ENCODE data around the gene MYH14. TPM values are rescaled to one million over a fixed set of nuclear protein-coding genes. Genes with fewer than 3 reads are reported as not detected.

The MYH14 gene
- polyA plus RNA-seq, 1 donor, result 53.2 TPM

DNA sequence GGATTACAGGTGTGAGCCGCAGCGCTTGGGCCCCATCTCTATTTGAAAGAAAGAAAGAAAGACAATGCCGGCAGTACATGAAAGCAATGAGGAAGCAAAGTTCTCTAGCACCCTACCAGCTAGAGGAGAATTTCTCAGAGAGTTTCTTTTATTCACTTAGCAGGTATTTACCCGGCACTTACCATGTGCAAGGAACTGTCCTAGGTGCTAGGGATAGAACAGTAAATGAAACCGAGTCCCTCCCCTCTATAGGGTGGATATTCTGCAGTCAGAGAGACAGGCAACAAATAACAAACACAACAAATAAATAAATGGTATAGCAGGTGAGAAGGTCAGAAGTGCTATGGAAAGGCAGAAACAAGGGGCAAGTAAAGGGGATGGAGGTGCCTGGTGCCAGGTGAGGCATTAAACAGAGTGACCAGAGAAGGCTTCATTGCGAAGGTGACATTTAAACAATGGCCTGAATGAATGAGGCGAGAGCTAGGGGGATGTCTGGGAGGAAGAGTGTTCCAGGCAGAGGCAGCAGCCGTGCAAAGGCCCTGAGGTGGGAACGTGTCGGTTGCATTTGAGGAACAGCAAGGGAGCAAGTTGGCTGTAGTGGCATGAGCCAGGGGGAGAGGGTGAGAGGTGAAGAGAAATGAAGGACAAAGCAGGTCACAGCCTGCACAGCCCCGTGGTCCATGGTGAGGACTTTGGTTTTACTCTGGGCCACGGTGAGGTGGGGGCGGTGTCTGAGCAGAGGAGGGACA is 10.8 kb upstream of the MYH14 start:
- DNase-seq (ENCODE audit: low read depth), result no peak

DNA sequence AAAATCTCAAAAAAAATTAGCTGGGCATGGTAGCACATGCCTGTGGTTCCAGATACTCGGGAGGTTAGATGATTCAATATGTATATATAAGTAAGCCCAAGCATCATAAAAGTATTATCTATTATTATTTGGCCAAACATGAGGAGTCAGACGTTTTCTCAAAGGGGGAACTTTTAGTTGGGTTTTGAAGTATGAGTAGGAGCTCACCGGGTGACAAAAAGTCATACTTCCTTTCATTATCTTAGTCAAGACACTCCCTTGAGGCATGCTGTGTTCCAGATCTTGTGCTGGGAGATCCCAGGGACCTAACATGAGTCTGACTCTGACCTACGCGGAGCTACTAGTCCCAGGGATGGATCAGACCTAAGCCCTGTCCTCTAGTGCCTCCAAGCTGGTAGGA is 8.2 kb upstream of the MYH14 start:
- DNase-seq (ENCODE audit: low read depth), result no peak

DNA sequence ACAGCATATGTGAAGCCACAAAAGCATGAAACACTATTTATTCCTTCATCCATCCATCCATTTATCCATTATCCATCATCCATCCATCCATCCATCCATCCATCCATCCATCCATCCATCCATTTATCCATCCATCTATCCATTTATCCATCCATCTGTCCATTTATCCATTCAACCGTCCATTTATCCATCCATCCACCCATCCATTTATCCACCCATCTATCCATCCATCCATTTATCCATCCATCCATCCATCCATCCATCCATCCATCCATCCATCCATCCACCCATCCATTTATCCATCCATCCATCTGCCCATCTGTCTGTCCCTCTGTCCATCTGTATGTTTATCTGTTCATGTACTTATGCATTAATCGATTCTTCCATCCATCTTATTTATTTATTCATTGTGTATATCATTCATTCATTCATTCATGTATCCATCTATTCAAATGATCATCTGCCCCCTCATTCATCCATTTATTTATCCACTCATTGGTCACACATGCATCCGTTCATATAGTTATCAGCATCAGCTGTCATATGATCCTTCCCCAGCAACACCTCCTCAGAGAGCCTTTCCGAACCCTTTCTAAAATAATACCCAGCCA is 7.0 kb upstream of the MYH14 start:
- DNase-seq (ENCODE audit: low read depth), result no peak

DNA sequence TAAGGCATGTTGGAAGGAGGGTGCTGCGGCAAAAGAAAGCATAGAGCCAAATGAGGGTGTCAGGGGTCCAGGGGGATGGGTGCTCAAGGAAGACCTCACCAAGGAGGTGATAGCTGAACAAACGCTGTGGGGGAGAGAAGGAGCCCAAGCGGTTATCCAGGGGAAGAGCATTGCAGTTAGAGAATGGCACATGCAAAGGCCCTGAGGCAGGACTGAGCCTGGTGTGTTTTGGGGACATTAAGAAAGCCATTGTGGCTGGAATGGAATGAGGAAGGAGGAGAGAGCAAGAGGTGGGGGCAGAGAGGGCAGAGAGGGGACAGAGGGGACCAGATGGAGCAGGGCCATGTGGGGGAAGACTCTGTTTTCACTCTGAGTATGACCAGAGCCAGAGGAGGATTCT is 6.1 kb upstream of the MYH14 start:
- DNase-seq (ENCODE audit: low read depth), result no peak

DNA sequence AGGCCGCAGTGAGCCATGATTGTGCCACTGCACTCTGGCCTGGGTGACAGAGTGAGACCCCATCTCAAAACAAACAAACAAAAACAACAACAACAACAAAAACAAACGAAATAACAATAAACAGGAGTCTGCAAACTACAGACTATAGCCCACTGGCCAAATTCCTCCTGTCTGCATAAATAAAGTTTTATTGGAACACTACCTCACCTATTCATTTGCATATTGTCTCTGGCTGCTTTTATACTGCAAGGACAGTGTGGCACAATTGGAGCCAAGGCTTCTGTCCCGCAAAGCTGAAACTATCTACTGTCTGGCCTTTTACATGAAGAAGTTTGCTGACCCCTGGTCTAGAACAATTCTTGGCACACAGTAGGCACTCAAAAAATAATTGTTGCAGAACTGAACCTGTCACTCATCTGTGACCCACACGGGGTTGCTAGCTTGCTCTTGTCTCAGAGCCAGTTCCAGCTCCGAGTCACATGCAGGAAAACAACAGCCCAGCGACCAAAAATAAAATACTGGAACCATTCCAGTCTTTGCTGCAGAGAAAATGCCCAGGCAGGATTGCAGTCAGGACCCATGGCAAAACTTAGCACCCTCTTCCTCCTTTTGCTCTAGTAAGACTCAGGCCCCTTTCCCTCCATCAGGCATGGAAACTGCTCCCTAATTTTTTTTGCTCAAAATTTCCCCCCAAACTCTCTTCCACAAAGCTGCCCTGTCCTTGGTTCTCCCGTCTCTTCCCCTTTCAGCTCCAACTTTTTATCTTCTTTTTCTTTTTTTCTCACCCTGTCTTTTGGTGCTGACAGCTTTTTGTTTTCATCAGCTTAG is 4.8 kb upstream of the MYH14 start:
- no peak for DNase-seq (ENCODE audit: low read depth)

DNA sequence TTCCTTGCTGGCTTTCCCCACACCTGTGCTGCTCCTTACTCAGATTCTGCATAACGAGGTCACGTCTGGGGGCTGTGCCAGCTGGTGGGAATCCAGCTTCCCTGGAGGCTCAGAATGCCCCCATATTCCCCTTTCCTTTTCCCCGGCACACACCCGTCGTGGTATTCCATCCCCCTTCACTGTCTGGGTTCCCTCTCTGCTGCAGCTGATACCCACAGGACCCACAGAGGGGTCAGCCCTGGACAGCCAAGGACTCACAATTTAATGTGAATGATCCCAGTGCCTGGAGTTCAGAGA is 4.2 kb upstream of the MYH14 start:
- no peak for DNase-seq (ENCODE audit: low read depth)

DNA sequence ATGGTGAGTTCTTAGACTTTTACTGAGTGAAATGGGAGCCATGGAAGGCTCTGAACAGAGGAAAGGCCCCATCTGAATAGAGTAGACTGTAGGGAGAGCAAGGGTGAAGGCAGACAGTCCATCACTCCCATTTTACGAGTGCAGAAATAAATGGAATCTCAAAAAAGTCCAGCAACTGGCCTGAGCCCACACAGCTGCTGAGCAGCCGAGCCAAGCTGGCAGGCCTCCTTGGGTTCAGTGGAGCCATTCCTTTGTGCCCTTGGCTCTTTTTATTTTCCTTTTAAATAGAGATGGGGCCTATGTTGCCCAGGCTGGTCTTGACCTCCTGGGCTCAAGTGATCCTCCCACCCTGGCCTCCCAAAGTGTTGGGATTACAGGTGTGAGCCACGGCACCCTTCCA is 1.0 kb upstream of the MYH14 start:
- no peak for DNase-seq (ENCODE audit: low read depth)

DNA sequence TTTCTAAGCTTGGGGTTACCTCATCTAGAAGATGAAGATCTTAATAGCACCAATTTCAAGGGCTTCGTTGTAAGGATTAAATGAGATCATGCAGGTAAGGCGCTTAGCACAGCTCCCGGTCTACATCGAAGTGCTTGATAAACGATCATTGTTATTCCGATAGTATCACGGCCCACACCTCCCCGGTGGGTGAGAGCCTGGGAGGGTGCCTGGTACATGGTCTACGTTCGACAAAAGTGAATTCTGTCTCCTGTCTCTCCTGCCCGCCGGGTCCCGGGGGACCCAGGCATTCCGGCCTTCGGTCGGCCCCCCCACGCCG is 501 bp upstream of the MYH14 start:
- DNase-seq (ENCODE audit: low read depth), result no peak

DNA sequence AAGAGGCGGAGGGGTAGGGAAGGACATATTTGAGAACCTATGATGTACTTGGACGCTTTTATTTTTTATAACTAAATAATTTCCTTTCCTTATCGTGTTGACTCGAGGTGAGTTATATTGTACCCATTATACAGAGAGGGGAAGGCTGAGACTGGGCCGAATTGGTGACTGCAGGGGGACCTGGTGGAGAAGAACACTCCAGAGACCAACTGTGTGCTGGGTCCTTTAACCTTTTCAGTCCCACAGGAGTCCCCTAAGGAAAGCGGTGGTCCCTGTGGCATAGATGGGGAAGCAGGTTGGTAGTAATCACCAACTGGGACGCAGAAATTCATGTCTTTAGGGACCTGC is 633 bp downstream of the MYH14 start:
- no peak for DNase-seq (ENCODE audit: low read depth)

DNA sequence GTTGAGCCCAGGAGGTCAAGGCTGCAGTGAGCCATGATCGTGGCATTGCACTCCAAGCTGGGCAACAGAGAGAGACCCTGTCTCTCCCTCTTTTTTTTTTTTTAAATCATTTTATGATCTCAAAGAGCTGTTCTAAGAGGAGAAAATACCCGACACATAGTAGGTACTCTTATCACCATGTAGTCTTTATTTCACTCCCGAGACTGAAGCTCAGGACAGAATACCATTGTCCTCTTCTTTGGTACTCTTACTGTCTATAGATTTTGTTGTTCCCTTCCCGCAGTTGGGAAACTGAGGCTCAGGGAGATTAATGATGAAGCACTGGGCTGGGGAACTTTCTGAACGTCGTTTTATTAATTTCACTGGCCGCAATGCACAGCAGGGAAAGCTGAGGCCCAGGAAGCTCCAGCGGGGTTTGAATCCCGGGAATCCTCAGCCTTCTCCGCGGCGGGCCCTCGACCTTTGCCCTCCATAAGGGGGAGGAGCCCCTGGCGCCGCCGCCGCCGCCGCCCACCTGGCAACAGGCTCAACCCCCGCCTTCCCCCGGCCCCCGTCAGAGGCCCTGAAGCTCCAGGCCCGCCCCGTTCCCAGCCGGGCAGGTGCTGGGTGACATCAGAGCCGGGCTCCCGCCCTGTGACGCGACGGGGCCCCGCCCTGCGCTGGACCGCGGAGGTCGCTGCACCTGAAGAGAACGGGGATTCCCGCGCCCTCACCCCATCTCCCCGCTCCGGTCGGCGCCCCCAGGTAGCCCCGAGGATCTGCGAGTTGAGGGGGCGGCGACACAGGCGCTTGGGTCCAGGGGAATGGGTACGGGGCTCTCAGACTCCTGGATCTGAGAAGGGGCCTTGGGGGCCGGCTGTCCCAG is 1.6 kb downstream of the MYH14 start:
- DNase-seq (ENCODE audit: low read depth), result no peak

DNA sequence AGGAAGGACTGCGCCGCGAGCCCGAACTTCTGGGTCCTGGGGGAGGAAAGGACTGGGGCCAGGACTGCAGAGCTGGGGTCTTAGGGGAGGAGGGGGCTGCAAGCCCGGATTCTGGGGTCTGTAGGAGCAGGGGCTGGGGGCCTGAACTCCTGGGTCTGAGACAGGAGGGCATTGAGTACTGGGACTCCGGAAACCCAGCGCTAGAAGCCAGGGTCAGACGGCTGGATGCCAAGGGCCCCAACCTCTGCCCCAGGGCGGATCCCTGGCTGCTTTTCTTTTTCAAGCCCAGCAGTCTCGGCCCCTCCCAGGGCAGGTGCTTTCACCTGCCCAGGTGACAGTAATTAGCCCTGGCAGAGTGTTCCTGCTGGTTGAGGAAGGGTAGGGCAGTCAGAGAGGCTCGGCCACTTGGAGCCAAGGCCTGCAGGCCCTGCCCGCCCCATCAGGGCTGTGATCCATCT is 2.3 kb downstream of the MYH14 start:
- no peak for DNase-seq (ENCODE audit: low read depth)

DNA sequence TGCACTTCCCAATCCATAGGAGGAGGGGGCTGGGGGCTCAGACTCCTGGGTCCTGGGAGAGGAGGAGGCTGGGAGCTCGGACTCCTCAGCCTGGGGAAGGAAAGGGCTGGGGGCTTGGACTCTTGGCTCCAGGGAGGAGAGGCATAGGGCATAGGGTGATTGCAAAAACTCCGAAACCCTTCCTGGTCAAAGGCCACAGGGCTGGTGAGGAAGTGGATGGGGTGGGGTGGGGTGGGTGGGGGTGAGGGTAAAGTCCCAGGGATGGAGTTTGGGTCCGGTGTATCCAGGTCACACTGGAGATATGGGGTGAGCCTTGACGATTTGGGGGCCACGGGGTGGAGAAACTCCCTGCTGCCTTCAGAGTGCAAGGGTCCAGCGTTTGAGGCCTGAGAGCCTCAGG is 2.8 kb downstream of the MYH14 start:
- DNase-seq (ENCODE audit: low read depth), result no peak

DNA sequence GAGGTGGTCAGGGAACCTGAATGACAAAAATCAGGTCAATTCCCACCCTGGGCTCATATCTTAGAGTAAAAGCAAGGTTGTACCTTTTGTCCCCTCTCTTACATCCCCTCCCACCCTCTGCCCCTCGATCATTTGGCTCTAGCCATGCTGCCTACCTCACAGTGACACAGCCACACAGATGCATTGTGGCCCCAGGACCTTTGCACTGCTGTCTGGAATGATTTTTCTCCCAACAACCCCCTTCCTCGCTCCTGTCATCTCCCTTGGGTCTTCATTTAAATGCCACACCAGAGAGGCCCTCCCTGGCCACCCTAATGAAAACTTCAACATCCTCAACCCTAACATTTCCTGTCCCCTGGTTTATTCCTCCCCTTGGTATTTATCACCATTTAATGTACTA is 4.3 kb downstream of the MYH14 start:
- DNase-seq (ENCODE audit: low read depth), result no peak

DNA sequence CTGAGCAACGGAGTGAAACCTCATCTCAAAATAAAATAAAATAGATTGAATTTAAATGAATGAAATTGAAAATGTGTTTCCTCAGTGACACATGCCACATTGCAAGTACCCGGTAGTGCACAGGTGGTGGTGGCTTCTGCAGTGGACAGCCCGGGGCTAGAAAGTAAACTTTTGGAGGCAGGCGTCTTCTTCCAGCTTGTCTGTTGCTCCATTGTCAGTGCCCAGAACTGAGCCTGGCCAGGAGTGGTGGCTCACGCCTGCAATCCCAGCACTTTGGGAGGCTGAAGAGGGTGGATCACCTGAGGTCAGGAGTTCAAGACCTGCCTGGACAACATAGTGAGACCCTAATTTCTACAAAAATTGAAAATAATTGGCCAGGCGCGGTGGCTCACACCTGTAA is 5.7 kb downstream of the MYH14 start:
- no peak for DNase-seq (ENCODE audit: low read depth)

DNA sequence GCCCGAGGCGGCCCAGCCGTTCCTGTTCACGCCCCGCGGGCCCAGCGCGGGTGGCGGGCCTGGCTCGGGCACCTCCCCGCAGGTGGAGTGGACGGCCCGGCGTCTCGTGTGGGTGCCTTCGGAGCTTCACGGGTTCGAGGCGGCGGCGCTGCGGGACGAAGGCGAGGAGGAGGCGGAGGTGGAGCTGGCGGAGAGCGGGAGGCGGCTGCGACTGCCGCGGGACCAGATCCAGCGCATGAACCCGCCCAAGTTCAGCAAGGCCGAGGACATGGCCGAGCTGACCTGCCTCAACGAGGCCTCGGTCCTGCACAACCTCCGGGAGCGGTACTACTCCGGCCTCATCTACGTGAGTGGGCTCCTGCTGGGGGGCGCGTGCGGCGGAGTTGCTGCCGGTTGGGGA is 7.0 kb downstream of the MYH14 start:
- DNase-seq (ENCODE audit: low read depth), result no peak

DNA sequence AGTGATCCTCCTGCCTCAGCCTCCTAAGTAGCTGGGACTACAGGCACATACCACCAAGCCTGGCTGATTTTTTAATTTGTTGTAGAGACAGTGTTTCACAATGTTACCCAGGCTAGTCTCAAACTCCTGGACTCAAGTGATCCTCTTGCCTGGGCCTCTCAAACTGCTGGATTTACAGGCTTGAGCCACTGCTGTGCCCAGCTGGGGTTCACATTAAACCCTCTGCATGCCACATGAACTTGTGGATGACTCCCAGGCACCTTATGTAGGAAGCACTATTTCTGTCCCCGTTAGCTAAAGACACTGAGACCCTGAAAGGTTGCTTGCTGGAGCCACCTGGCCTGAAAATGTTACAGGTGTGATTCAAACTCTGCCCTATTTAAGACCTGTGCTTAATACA is 10.5 kb downstream of the MYH14 start:
- DNase-seq (ENCODE audit: low read depth), result no peak

DNA sequence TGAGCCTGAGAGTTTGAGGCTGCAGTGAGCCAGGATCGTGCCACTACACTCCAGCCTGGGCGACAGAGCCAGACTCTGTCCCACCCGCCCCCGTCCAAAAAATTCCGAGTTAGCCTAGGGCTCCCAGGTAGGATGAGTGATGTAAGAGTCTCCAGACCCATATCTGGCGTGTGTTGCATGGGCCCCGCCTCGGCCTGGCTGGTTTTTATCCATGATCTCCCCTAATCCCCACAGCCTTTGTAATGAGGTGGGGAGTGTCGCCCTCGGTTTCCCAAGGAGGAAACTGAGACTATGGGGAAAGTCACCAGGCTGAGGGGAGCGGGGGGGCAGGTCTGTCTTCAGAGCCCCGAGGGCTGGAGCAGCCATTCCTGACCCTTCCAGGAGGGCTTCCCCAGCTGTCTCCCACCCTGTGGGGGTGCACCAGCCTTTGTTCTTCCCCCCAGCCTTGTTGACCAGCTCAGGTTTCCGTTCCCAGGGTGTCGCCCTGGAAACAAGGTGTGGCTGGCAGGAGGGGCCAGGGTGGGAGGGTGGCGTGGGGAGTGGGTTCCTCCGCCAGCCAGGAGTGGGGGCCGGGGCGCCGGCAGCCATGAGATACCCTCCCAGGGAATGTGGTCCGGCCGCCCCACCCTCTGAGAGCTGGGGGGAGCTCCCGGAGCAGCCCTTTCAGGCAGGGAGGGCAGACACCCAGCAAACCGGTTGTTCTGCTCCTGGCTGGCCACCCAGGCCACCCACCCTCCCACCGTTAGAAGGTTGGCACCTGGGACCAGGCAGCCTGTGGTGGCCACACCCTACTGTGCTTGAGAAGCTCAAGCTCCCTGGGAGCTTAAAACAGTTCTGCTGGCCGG is 11.5 kb downstream of the MYH14 start:
- no peak for DNase-seq (ENCODE audit: low read depth)

DNA sequence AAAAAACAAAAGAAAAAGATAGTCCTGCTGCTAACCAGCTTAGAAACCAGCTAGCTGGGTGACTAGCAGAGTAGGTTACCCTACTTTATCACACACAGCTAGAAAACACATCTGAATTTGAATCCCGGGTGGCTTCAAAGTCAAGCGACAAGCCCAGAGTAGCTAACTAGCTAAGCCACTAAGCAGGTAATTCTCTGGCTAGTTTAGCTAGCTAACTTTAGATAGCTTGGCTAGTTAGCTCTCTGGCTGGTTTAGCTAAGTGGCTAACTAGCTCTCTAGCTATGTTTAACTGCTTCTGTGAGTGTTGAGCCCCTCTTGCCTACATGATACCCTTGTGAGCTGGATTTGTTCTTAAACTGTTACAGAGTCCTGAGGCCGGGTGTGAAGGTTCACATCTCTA is 12.4 kb downstream of the MYH14 start:
- no peak for DNase-seq (ENCODE audit: low read depth)

DNA sequence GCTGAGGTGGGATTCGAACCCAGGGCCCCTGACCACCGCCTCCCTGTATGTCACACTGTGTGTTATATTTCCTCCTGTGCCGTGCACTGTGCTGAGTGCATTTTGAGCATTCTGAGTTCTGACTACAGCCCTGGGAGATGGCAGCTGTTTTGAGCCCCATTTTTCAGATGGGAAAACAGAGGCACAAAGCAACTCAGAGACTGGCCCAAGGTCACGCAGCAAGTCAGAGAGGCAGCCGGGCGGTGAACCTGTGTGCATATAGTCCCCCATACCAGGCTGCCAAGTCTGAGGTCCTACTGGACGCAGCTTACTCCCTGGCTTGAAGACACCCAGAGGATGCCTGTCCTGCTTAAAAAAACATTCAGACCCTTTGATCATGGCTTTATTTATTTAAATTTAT is 17.7 kb downstream of the MYH14 start:
- DNase-seq (ENCODE audit: low read depth), result no peak

DNA sequence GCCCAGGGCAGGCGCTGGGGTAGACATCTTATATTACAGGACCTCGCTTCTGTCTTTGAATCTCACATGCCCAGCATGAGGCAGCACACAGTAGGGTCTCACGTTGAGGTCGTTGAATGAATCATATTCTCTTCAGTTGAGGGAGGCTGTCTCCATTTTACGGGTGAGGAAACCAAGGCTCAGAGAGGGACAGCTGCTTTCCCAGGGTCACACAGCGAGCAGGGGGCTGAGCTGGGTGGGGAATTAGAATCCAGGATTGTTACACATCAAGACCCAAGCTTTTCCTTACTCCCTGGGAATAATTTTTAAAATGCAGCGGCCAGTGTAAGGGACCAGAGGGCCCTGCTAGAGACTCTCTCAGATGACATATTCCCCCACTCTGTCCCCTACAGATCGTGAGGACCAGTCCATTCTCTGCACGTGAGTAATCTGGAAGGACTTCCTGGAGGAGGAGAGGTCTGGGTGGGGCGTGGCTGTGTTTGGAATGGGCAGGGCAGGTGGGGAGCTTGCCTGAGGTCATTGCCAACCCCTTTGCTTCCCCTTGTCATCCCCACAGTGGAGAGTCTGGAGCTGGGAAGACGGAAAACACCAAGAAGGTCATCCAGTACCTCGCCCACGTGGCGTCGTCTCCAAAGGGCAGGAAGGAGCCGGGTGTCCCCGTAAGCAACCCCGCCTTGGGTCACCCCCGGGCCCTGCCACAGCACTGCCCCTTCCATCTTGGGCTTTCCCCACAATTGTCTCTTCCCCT is 19.4 kb downstream of the MYH14 start:
- no peak for DNase-seq (ENCODE audit: low read depth)

DNA sequence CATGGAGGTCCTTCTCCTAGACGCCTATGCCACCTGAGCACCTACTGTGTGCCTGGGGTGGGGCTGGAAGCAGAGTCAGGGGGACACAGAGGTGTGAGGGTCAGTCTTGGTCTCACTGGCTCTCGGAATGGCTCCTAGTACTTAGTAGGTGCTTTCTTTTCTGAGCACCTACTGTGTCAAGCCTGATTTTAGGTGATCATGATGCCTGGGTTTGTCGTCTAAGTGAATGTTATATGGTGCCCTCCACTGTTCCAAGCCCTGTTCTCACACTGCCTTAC is 20.0 kb downstream of the MYH14 start:
- DNase-seq (ENCODE audit: low read depth), result no peak
